ENCODE measurements around the gene OLFM1.
"Not testable (repeated sequence)": the region's sequence is repeated elsewhere in the genome, so short reads cannot be mapped to it uniquely, and the experiment has no call there.

The OLFM1 gene

GRCh38 chr9:135141183-135141774, 53.8 kb downstream of the OLFM1 start:
- Histone ChIP-seq H3K27me3 (ENCODE audit: control insufficient read depth, insufficient read depth, low read length, poor library complexity, severe bottlenecking) (no peaks in the 10 kb centered on the region), H3K9me3 (ENCODE audit: control insufficient read depth, low read length) (peaks cover 2% of the 10 kb centered on the region), H3K4me1 (ENCODE audit: control insufficient read depth, insufficient read depth, low read length) (peaks cover 18% of the 10 kb centered on the region), H3K4me3 (ENCODE audit: insufficient read depth, low read depth, low read length) (no peak overlapping the region), H3K27ac (ENCODE audit: insufficient read depth, low read depth, low read length, poor library complexity, severe bottlenecking) (no peak overlapping the region), H3K36me3 (ENCODE audit: control insufficient read depth, insufficient read depth, low read length) (no peaks in the 10 kb centered on the region)
- 88% methylated on average over 2 of the region's 2 CpGs for WGBS, 2 experiments

- H3K27ac ChIP-seq (ENCODE audit: insufficient read depth, low read depth, low read length, poor library complexity, severe bottlenecking): no peak overlapping the region
- H3K27me3 ChIP-seq (ENCODE audit: control insufficient read depth, insufficient read depth, low read length, poor library complexity, severe bottlenecking): no peaks in the 10 kb centered on the region
- H3K9me3 ChIP-seq (ENCODE audit: control insufficient read depth, low read length): no peaks in the 10 kb centered on the region
- no peak overlapping the region for H3K4me3 ChIP-seq (ENCODE audit: insufficient read depth, low read depth, low read length)
- peaks cover 5% of the 10 kb centered on the region for H3K4me1 ChIP-seq (ENCODE audit: control insufficient read depth, insufficient read depth, low read length)
- 60% methylated on average over 16 of the region's 16 CpGs for WGBS, 2 experiments
- no peaks in the 10 kb centered on the region for H3K36me3 ChIP-seq (ENCODE audit: control insufficient read depth, insufficient read depth, low read length)
These were observed 57.2 kb downstream of the OLFM1 start for GRCh38 chr9:135144581-135145170.

GRCh38 chr9:135145312-135145711, 57.8 kb downstream of the OLFM1 start:
- Histone ChIP-seq H3K4me3 (ENCODE audit: insufficient read depth, low read depth, low read length) (no peak overlapping the region), H3K4me1 (ENCODE audit: control insufficient read depth, insufficient read depth, low read length) (peaks cover 5% of the 10 kb centered on the region), H3K27me3 (ENCODE audit: control insufficient read depth, insufficient read depth, low read length, poor library complexity, severe bottlenecking) (no peaks in the 10 kb centered on the region), H3K27ac (ENCODE audit: insufficient read depth, low read depth, low read length, poor library complexity, severe bottlenecking) (no peak overlapping the region), H3K9me3 (ENCODE audit: control insufficient read depth, low read length) (no peaks in the 10 kb centered on the region), H3K36me3 (ENCODE audit: control insufficient read depth, insufficient read depth, low read length) (no peaks in the 10 kb centered on the region)
- WGBS, 2 experiments: 93 to 94% methylated on average over 9 of the region's 9 CpGs

GRCh38 chr9:135146241-135146640, 58.8 kb downstream of the OLFM1 start:
- no peaks in the 10 kb centered on the region for H3K36me3 ChIP-seq (ENCODE audit: control insufficient read depth, insufficient read depth, low read length)
- no peaks in the 10 kb centered on the region for H3K9me3 ChIP-seq (ENCODE audit: control insufficient read depth, low read length)
- no peaks in the 10 kb centered on the region for H3K27me3 ChIP-seq (ENCODE audit: control insufficient read depth, insufficient read depth, low read length, poor library complexity, severe bottlenecking)
- WGBS, 2 experiments: 86 to 89% methylated on average over 4 of the region's 4 CpGs
- no peak overlapping the region for H3K4me3 ChIP-seq (ENCODE audit: insufficient read depth, low read depth, low read length)
- no peak overlapping the region for H3K27ac ChIP-seq (ENCODE audit: insufficient read depth, low read depth, low read length, poor library complexity, severe bottlenecking)
- peaks cover 5% of the 10 kb centered on the region for H3K4me1 ChIP-seq (ENCODE audit: control insufficient read depth, insufficient read depth, low read length)

GRCh38 chr9:135146766-135147473, 59.5 kb downstream of the OLFM1 start:
- WGBS, 2 experiments: 89 to 91% methylated on average over 16 of the region's 16 CpGs
- Histone ChIP-seq H3K27ac (ENCODE audit: insufficient read depth, low read depth, low read length, poor library complexity, severe bottlenecking) (no peak overlapping the region), H3K4me1 (ENCODE audit: control insufficient read depth, insufficient read depth, low read length) (peaks cover 5% of the 10 kb centered on the region), H3K4me3 (ENCODE audit: insufficient read depth, low read depth, low read length) (no peak overlapping the region), H3K27me3 (ENCODE audit: control insufficient read depth, insufficient read depth, low read length, poor library complexity, severe bottlenecking) (no peaks in the 10 kb centered on the region), H3K9me3 (ENCODE audit: control insufficient read depth, low read length) (no peaks in the 10 kb centered on the region), H3K36me3 (ENCODE audit: control insufficient read depth, insufficient read depth, low read length) (no peaks in the 10 kb centered on the region)

GRCh38 chr9:135147474-135147805, 60.0 kb downstream of the OLFM1 start:
- Histone ChIP-seq H3K4me3 (ENCODE audit: insufficient read depth, low read depth, low read length) (no peak overlapping the region), H3K27me3 (ENCODE audit: control insufficient read depth, insufficient read depth, low read length, poor library complexity, severe bottlenecking) (no peaks in the 10 kb centered on the region), H3K9me3 (ENCODE audit: control insufficient read depth, low read length) (no peaks in the 10 kb centered on the region), H3K27ac (ENCODE audit: insufficient read depth, low read depth, low read length, poor library complexity, severe bottlenecking) (no peak overlapping the region), H3K4me1 (ENCODE audit: control insufficient read depth, insufficient read depth, low read length) (peaks cover 9% of the 10 kb centered on the region), H3K36me3 (ENCODE audit: control insufficient read depth, insufficient read depth, low read length) (no peaks in the 10 kb centered on the region)
- WGBS, 2 experiments: 92 to 94% methylated on average over 12 of the region's 12 CpGs

- no peaks in the 10 kb centered on the region for H3K9me3 ChIP-seq (ENCODE audit: control insufficient read depth, low read length)
- no peak overlapping the region for H3K27ac ChIP-seq (ENCODE audit: insufficient read depth, low read depth, low read length, poor library complexity, severe bottlenecking)
- 90 to 91% methylated on average over 9 of the region's 9 CpGs for WGBS, 2 experiments
- H3K4me3 ChIP-seq (ENCODE audit: insufficient read depth, low read depth, low read length): no peak overlapping the region
- H3K27me3 ChIP-seq (ENCODE audit: control insufficient read depth, insufficient read depth, low read length, poor library complexity, severe bottlenecking): no peaks in the 10 kb centered on the region
- H3K4me1 ChIP-seq (ENCODE audit: control insufficient read depth, insufficient read depth, low read length): peaks cover 13% of the 10 kb centered on the region
- H3K36me3 ChIP-seq (ENCODE audit: control insufficient read depth, insufficient read depth, low read length): no peaks in the 10 kb centered on the region
These were observed 60.5 kb downstream of the OLFM1 start for GRCh38 chr9:135147938-135148337.

GRCh38 chr9:135148386-135148785, 60.9 kb downstream of the OLFM1 start:
- no peak overlapping the region for H3K27ac ChIP-seq (ENCODE audit: insufficient read depth, low read depth, low read length, poor library complexity, severe bottlenecking)
- H3K4me3 ChIP-seq (ENCODE audit: insufficient read depth, low read depth, low read length): no peak overlapping the region
- 92% methylated on average over 7 of the region's 7 CpGs for WGBS, 2 experiments
- no peaks in the 10 kb centered on the region for H3K36me3 ChIP-seq (ENCODE audit: control insufficient read depth, insufficient read depth, low read length)
- H3K4me1 ChIP-seq (ENCODE audit: control insufficient read depth, insufficient read depth, low read length): peaks cover 14% of the 10 kb centered on the region
- H3K9me3 ChIP-seq (ENCODE audit: control insufficient read depth, low read length): no peaks in the 10 kb centered on the region
- H3K27me3 ChIP-seq (ENCODE audit: control insufficient read depth, insufficient read depth, low read length, poor library complexity, severe bottlenecking): no peaks in the 10 kb centered on the region

- H3K27ac ChIP-seq (ENCODE audit: insufficient read depth, low read depth, low read length, poor library complexity, severe bottlenecking); H3K27me3 ChIP-seq (ENCODE audit: control insufficient read depth, insufficient read depth, low read length, poor library complexity, severe bottlenecking); H3K9me3 ChIP-seq (ENCODE audit: control insufficient read depth, low read length); H3K4me3 ChIP-seq (ENCODE audit: insufficient read depth, low read depth, low read length); H3K36me3 ChIP-seq (ENCODE audit: control insufficient read depth, insufficient read depth, low read length): not testable (repeated sequence)
- H3K4me1 ChIP-seq (ENCODE audit: control insufficient read depth, insufficient read depth, low read length): peaks cover 12% of the 10 kb centered on the region
- WGBS, 2 experiments: 89 to 92% methylated on average over 9 of the region's 9 CpGs
These were observed 62.4 kb downstream of the OLFM1 start for GRCh38 chr9:135149901-135150300.

GRCh38 chr9:135150981-135151380, 63.5 kb downstream of the OLFM1 start:
- Histone ChIP-seq H3K9me3 (ENCODE audit: control insufficient read depth, low read length) (no peaks in the 10 kb centered on the region), H3K27me3 (ENCODE audit: control insufficient read depth, insufficient read depth, low read length, poor library complexity, severe bottlenecking) (no peaks in the 10 kb centered on the region), H3K36me3 (ENCODE audit: control insufficient read depth, insufficient read depth, low read length) (no peaks in the 10 kb centered on the region), H3K4me3 (ENCODE audit: insufficient read depth, low read depth, low read length) (no peak overlapping the region), H3K27ac (ENCODE audit: insufficient read depth, low read depth, low read length, poor library complexity, severe bottlenecking) (no peak overlapping the region), H3K4me1 (ENCODE audit: control insufficient read depth, insufficient read depth, low read length) (peaks cover 9% of the 10 kb centered on the region)
- 88 to 90% methylated on average over 11 of the region's 11 CpGs for WGBS, 2 experiments

Measured in ectodermal cell (in vitro differentiated cells).